ENCODE measurements around the gene DYDC2. TPM values are rescaled to one million over a fixed set of nuclear protein-coding genes. Genes with fewer than 3 reads are reported as not detected.

DYDC2 gene
- total and polyA plus RNA-seq, 2 experiments from 2014 or later = 8.1 to 9.0 TPM

DNA sequence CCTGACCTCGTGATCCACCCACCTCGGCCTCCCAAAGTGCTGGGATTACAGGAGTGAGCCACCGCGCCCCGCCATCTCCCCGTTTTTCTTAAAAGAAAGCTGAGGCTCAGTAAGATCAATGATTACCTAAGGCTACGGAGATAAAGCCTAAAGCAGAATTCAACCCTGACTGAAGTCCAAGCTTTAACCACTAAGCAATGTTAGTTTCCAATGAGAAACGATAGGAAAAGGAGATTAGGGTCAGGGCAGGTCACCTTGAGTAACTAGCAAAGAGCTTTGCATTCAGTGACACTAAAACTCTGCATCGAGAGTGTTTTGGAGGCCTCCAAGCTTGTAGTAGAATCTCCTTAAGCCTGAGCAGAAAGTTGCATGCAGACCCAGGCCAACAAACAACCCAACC, 34.2 kb downstream of the DYDC2 start (continued):
- TF ChIP-seq, protein P1, sequence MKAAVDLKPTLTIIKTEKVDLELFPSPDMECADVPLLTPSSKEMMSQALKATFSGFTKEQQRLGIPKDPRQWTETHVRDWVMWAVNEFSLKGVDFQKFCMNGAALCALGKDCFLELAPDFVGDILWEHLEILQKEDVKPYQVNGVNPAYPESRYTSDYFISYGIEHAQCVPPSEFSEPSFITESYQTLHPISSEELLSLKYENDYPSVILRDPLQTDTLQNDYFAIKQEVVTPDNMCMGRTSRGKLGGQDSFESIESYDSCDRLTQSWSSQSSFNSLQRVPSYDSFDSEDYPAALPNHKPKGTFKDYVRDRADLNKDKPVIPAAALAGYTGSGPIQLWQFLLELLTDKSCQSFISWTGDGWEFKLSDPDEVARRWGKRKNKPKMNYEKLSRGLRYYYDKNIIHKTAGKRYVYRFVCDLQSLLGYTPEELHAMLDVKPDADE (IDR thresholded peaks at IDR 0.05) = no peak
- TF ChIP-seq EZH2phosphoT487 (IDR thresholded peaks at IDR 0.05; ENCODE audit: unreplicated experiment) (no peak), POLR2AphosphoS5 (IDR thresholded peaks at IDR 0.05; ENCODE audit: low read depth) (no peak), JUNB (IDR thresholded peaks at IDR 0.05; ENCODE audit: unreplicated experiment) (no peak), STAT1 (IDR thresholded peaks at IDR 0.05; ENCODE audit: unreplicated experiment) (no peak), CREB1 (CRISPR knock-in tag; IDR thresholded peaks at IDR 0.05; ENCODE audit: low read depth) (no peak)
- TF ChIP-seq, protein P2, sequence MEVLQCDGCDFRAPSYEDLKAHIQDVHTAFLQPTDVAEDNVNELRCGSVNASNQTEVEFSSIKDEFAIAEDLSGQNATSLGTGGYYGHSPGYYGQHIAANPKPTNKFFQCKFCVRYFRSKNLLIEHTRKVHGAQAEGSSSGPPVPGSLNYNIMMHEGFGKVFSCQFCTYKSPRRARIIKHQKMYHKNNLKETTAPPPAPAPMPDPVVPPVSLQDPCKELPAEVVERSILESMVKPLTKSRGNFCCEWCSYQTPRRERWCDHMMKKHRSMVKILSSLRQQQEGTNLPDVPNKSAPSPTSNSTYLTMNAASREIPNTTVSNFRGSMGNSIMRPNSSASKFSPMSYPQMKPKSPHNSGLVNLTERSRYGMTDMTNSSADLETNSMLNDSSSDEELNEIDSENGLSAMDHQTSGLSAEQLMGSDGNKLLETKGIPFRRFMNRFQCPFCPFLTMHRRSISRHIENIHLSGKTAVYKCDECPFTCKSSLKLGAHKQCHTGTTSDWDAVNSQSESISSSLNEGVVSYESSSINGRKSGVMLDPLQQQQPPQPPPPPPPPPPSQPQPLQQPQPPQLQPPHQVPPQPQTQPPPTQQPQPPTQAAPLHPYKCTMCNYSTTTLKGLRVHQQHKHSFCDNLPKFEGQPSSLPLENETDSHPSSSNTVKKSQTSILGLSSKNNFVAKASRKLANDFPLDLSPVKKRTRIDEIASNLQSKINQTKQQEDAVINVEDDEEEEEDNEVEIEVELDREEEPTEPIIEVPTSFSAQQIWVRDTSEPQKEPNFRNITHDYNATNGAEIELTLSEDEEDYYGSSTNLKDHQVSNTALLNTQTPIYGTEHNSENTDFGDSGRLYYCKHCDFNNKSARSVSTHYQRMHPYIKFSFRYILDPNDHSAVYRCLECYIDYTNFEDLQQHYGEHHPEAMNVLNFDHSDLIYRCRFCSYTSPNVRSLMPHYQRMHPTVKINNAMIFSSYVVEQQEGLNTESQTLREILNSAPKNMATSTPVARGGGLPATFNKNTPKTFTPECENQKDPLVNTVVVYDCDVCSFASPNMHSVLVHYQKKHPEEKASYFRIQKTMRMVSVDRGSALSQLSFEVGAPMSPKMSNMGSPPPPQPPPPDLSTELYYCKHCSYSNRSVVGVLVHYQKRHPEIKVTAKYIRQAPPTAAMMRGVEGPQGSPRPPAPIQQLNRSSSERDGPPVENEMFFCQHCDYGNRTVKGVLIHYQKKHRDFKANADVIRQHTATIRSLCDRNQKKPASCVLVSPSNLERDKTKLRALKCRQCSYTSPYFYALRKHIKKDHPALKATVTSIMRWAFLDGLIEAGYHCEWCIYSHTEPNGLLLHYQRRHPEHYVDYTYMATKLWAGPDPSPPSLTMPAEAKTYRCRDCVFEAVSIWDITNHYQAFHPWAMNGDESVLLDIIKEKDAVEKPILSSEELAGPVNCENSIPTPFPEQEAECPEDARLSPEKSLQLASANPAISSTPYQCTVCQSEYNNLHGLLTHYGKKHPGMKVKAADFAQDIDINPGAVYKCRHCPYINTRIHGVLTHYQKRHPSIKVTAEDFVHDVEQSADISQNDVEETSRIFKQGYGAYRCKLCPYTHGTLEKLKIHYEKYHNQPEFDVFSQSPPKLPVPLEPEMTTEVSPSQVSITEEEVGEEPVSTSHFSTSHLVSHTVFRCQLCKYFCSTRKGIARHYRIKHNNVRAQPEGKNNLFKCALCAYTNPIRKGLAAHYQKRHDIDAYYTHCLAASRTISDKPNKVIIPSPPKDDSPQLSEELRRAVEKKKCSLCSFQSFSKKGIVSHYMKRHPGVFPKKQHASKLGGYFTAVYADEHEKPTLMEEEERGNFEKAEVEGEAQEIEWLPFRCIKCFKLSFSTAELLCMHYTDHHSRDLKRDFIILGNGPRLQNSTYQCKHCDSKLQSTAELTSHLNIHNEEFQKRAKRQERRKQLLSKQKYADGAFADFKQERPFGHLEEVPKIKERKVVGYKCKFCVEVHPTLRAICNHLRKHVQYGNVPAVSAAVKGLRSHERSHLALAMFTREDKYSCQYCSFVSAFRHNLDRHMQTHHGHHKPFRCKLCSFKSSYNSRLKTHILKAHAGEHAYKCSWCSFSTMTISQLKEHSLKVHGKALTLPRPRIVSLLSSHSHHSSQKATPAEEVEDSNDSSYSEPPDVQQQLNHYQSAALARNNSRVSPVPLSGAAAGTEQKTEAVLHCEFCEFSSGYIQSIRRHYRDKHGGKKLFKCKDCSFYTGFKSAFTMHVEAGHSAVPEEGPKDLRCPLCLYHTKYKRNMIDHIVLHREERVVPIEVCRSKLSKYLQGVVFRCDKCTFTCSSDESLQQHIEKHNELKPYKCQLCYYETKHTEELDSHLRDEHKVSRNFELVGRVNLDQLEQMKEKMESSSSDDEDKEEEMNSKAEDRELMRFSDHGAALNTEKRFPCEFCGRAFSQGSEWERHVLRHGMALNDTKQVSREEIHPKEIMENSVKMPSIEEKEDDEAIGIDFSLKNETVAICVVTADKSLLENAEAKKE (CRISPR knock-in tag; IDR thresholded peaks at IDR 0.05) = no peak

DNA sequence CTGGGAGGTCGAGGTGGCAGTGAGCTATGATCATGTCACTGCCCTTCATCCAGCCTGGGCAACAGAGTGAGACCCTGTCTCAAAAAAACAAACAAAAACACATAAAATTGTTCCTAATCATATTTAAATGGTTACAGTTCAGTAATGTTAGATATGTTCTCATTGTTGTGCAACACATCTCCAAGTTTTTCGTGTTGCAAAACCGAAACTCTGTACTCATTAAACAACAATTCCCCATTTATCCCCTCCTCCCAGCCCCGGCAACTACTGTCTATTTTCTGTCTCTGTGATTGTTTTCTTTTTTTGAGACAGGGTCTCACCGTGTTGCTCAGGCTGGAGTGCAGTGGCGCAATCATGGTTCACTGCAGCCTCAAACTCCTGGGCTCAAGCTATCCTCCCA, 35.7 kb downstream of the DYDC2 start:
- ATAC-seq = no peak
- Histone ChIP-seq H2AFZ (no peak overlapping the region), H3K27me3 (ENCODE audit: insufficient read depth) (no peaks in the 10 kb centered on the region), H3K4me1 (ENCODE audit: insufficient read depth) (no peaks in the 10 kb centered on the region), H3K79me2 (replicated peaks; ENCODE audit: insufficient read depth) (no peaks in the 10 kb centered on the region), H3K27ac (ENCODE audit: low read depth) (no peak overlapping the region), H3K9me2 (ENCODE audit: insufficient read depth) (no peaks in the 10 kb centered on the region), H4K20me1 (replicated peaks; ENCODE audit: insufficient read depth) (no peaks in the 10 kb centered on the region), H3K36me3 (ENCODE audit: insufficient read depth) (no peaks in the 10 kb centered on the region), H3F3A (replicated peaks; ENCODE audit: low read depth) (no peaks in the 10 kb centered on the region), H3K4me3 (no peak overlapping the region), H3K4me2 (no peak overlapping the region)
- Mint-ChIP-seq H3K27ac (no peak overlapping the region), H3K36me3 (ENCODE audit: low read depth) (no peaks in the 10 kb centered on the region), H3K4me3 (no peak overlapping the region), H3K9me3 (no peaks in the 10 kb centered on the region), H3K27me3 (ENCODE audit: insufficient read depth, low read depth, poor library complexity) (peaks cover 2% of the 10 kb centered on the region), H3K4me1 (no peaks in the 10 kb centered on the region)
- no peak for DNase-seq (ENCODE audit: low spot score)
- TF ChIP-seq, protein P1 (IDR thresholded peaks at IDR 0.05) = no peak
- TF ChIP-seq POLR2AphosphoS5 (IDR thresholded peaks at IDR 0.05; ENCODE audit: low read depth) = no peak
- TF ChIP-seq, protein P3, sequence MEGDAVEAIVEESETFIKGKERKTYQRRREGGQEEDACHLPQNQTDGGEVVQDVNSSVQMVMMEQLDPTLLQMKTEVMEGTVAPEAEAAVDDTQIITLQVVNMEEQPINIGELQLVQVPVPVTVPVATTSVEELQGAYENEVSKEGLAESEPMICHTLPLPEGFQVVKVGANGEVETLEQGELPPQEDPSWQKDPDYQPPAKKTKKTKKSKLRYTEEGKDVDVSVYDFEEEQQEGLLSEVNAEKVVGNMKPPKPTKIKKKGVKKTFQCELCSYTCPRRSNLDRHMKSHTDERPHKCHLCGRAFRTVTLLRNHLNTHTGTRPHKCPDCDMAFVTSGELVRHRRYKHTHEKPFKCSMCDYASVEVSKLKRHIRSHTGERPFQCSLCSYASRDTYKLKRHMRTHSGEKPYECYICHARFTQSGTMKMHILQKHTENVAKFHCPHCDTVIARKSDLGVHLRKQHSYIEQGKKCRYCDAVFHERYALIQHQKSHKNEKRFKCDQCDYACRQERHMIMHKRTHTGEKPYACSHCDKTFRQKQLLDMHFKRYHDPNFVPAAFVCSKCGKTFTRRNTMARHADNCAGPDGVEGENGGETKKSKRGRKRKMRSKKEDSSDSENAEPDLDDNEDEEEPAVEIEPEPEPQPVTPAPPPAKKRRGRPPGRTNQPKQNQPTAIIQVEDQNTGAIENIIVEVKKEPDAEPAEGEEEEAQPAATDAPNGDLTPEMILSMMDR (conservative IDR thresholded peaks at IDR 0.05; ENCODE audit: low read depth in 2 of 2) = no peak
- TF ChIP-seq ZNF331 (CRISPR knock-in tag; IDR thresholded peaks at IDR 0.05; ENCODE audit: low read depth) = no peak
- no peak for TF ChIP-seq EZH2 (IDR thresholded peaks at IDR 0.05; ENCODE audit: low read depth, unreplicated experiment)
- TF ChIP-seq JUNB (IDR thresholded peaks at IDR 0.05; ENCODE audit: unreplicated experiment) = no peak
- no peak for TF ChIP-seq NANOG (IDR thresholded peaks at IDR 0.05; ENCODE audit: borderline replicate concordance)
- no peak for TF ChIP-seq EZH2phosphoT487 (IDR thresholded peaks at IDR 0.05; ENCODE audit: unreplicated experiment)
- TF ChIP-seq ZNF114 (CRISPR knock-in tag; IDR thresholded peaks at IDR 0.05) = no peak
- no peak for TF ChIP-seq CREB1 (CRISPR knock-in tag; IDR thresholded peaks at IDR 0.05; ENCODE audit: low read depth)
